Measurements from ENCODE around the gene GNG12. TPM values are rescaled to one million over a fixed set of nuclear protein-coding genes. Genes with fewer than 3 reads are reported as not detected.
"Not testable (repeated sequence)": the region's sequence is repeated elsewhere in the genome, so short reads cannot be mapped to it uniquely, and the experiment has no call there.

GNG12 gene
- total RNA-seq, 1 experiment from 2014 or later = 224 TPM

DNA sequence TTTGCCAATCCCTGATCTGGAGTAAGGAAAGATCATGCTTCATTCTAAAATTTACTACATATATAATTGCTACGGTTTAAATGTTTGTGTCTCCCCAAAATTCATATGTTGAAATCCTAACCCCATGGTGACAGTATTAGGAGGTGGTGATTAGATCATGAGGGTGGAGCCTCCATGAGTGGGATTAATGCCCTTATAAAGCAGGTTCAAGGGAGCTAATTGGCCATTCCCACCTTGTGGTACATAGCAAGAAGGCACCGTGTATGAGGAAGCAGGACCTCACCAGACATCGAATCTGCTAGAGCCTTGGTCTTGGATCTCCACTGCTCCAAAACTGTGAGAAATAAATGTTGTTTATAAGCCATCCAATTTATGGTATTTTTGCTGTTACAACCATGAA, 92.7 kb downstream of the GNG12 start:
- no peak overlapping the region for H3K4me3 ChIP-seq
- DNase-seq = no peak

DNA sequence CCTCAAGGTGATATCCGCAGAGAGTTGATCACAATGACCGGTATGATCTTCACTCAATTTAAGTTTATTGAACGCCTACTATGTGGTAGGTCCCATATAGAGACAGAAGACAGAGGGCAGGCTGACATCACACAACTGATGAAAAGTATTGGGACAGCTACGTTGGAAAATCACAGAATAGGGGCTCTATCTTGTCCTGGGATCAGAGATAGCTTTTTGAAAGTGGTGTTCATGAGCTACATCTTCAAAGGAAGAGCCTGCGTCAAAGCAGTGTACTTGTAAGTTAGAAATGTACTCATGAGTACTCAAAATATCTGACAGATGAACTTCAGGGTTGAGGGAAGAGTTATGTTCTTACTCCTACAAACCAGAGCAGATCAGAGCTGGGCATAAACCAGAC, 93.9 kb downstream of the GNG12 start:
- no peak for DNase-seq
- H3K36me3 ChIP-seq = peaks cover 18% of the 10 kb centered on the region
- no peaks in the 10 kb centered on the region for H3K27me3 ChIP-seq
- H3K9me3 ChIP-seq = no peaks in the 10 kb centered on the region
- no peak overlapping the region for H3K4me3 ChIP-seq

More for the DNA sequence above, 92.7 kb downstream of the GNG12 start:
- Histone ChIP-seq H3K36me3 (peaks cover 14% of the 10 kb centered on the region), H3K27me3 (no peaks in the 10 kb centered on the region), H3K9me3 (no peaks in the 10 kb centered on the region)

DNA sequence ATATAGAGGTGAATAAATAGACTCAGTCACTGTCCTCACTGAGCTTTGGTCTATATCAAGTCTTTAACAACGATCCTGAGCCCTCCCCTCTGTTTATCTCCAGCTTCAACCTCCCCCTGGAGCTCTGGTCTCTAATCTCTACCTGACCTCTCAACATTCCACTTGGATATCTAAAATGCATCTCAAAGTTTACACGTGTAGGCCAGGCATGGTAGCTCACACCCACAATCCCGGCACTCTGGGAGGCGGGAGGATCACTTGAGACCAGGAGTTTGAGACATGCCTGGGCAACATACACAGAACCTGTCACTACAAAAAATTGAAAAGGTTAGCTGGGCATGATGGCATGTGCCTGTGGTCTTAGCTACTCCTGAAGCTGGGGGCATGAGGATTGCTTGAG, 94.9 kb downstream of the GNG12 start:
- H3K27me3 ChIP-seq = no peaks in the 10 kb centered on the region
- DNase-seq = no peak
- peaks cover 21% of the 10 kb centered on the region for H3K36me3 ChIP-seq
- no peaks in the 10 kb centered on the region for H3K9me3 ChIP-seq
- H3K4me3 ChIP-seq = no peak overlapping the region

DNA sequence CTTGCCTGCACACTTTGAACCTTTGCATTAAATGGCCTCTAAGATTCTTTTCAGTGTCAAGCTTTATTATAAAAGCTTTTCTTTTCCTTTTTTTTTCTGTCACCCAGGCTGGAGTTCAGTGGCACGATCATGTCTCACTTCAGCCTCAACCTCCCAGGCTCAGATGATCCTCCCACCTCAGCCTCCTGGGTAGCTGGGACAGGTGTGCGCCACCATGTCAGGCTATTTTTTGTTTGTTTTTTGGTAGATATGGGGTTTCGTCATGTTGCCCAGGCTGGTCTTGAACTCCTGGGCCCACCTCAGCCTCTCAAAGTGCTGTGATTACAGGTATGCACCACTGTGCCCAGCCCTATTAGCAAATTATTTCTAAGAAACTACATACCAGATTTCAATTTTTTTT, 95.4 kb downstream of the GNG12 start:
- no peak for DNase-seq
- no peak overlapping the region for H3K4me3 ChIP-seq
- peaks cover 17% of the 10 kb centered on the region for H3K36me3 ChIP-seq

DNA sequence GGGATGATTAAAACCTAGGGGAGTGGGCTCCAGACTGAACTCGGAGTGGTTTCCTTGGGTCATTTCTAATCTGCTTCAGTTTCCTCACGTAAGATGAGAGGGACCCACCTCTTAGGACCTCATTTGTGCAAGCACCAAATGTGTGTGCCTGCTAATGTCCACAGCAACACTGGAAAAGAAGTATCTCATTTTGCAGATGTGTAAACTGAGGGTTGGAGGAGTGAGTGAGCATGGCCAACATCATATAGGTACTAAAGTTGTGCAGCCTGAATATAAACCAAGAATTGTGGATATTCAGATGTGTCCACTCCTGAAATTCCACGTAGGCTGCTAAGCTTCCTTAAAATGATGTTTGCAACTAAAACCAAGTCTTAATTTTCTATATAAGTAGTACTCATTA, 96.5 kb downstream of the GNG12 start:
- Histone ChIP-seq H3K27me3 (no peaks in the 10 kb centered on the region), H3K36me3 (peaks cover 17% of the 10 kb centered on the region), H3K4me3 (no peak overlapping the region), H3K9me3 (no peaks in the 10 kb centered on the region)
- DNase-seq = no peak

More for the DNA sequence above, 95.4 kb downstream of the GNG12 start:
- Histone ChIP-seq H3K9me3 (no peaks in the 10 kb centered on the region), H3K27me3 (no peaks in the 10 kb centered on the region)

DNA sequence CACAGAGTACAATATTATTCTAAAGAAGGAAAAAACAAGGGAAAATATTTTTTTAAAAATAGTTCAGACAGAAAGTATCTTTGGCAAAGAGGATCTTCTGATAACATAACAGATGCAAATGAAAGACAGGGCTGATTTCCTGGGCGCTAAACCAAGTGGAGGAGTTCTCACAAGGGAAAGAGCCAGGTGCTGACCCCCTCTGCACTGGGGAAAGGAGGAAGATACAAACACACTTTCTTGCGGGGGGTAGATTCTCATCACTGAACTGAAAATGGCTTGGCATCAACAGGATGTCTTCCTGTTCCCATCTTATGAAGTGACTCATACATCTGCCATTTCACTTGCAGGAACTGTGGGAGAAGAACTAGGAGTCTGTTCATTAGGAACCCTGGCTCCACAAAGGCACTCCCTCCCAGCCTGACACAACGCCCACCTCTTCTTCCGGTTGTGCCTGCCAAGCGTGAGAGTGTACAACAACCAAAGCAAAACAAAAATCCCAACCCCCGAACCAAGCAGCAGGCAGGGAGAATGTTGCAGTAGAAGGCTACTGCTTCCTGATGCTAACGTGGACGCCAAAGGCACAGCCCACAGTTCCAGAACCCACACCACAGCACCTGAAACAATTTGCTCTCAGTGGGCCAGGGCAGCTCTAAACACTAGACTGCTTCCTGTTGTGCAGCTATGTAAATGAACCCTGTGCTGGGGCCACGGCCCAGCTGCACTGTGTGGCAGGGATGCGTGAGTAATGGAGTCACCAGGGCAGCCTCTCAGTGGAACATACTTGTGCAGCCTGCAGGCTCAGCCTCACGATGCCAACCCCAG, 97.2 kb downstream of the GNG12 start:
- peak; percentile 91 for DNase-seq
- Histone ChIP-seq H3K4me3 (no peak overlapping the region), H3K36me3 (peaks cover 15% of the 10 kb centered on the region), H3K27me3 (no peaks in the 10 kb centered on the region), H3K9me3 (no peaks in the 10 kb centered on the region)

DNA sequence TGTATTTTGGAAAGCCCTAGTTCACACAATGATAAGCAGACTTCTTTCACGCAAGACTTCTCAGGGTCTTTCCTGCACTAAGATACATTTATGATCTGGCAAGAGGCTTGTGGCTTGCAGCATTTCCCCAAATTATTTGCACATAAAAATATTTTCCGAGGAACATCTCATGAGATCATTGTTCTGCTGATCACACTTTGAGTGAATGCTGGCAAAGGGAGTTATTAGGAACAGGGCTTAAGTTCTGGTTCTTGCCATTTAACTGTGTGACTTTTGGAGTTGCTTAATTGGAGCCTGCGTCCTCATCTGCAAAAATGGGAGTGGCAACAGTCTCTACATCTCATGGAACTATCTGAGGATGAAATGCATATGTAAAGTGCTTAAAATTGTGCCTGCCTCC, 98.1 kb downstream of the GNG12 start:
- H3K9me3 ChIP-seq = no peaks in the 10 kb centered on the region
- DNase-seq = no peak
- H3K27me3 ChIP-seq = no peaks in the 10 kb centered on the region
- H3K36me3 ChIP-seq = peaks cover 15% of the 10 kb centered on the region
- no peak overlapping the region for H3K4me3 ChIP-seq

DNA sequence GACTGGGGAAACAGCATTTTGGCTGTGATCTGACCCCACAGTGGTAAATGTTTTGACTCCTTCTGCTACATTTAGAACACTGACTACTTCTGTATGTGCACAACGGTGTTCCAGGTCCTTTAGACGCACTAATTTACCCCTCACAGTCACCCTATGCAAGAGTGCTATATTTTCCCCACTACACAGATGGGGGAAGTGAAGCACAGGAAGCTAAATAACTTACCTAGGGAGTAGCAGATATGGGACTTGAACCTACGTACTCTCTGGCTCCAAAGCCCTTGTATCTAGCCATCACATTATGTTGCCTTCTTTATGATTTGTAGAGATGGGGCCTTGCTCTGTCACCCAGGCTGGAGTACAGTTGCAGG, 99.0 kb downstream of the GNG12 start:
- Histone ChIP-seq H3K36me3 (peaks cover 13% of the 10 kb centered on the region), H3K4me3 (no peak overlapping the region), H3K9me3 (no peaks in the 10 kb centered on the region), H3K27me3 (no peaks in the 10 kb centered on the region)
- no peak for DNase-seq

DNA sequence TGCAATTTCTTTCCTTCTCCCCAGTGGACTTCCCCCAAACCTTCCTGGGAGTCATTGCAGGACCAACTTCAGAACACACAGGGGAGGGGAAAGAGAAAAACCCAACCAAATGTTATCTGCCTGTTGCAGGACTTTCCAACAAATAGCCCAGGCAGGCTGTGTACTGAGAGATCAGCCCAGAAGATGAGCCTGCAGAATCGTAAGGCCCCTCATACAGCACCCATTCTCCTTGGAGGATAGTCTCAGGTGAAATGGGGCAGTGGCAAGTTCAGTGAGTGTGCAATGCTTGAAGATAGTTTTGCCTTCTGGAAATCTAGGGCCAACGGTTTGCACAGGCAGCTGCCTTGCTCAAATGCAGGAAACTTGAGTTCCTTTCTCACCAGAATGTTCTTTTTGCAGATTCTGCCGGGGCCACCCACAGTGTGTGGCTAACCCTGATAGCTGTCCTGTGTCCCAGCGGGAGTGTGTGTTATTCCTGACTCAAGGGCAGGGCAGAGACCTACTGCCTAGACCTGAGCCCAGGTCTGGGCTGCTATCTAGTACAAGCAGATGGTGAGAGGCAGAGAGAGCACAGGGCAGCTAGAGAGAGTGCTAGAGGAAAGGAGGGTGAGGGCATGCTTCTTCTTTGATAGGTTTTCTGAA, 99.5 kb downstream of the GNG12 start:
- H3K4me3 ChIP-seq = no peak overlapping the region
- no peaks in the 10 kb centered on the region for H3K9me3 ChIP-seq
- peaks cover 8% of the 10 kb centered on the region for H3K36me3 ChIP-seq
- H3K27me3 ChIP-seq = no peaks in the 10 kb centered on the region
- no peak for DNase-seq

DNA sequence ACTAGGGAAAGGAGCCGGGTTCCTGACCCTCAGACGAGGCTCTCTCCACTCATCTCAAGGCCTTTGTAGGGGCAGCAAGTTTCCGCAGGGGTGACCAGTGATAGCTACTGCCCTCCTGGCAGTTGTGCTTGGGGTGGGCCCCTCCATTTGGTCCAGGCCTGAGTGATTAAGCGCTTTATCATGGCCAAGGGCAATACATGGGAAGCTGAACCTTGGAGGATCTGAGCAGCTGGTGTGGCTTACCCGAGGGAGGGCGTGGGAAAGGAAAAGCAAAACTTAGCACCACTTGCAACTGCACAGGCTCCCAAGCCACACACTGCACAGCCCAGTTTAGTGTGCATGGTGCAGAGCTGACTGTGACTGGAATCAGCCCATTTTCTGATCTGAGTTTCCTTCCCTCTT, 100.5 kb downstream of the GNG12 start:
- no peaks in the 10 kb centered on the region for H3K9me3 ChIP-seq
- H3K36me3 ChIP-seq = peaks cover 14% of the 10 kb centered on the region
- H3K27me3 ChIP-seq = no peaks in the 10 kb centered on the region
- H3K4me3 ChIP-seq = no peak overlapping the region
- DNase-seq = no peak

DNA sequence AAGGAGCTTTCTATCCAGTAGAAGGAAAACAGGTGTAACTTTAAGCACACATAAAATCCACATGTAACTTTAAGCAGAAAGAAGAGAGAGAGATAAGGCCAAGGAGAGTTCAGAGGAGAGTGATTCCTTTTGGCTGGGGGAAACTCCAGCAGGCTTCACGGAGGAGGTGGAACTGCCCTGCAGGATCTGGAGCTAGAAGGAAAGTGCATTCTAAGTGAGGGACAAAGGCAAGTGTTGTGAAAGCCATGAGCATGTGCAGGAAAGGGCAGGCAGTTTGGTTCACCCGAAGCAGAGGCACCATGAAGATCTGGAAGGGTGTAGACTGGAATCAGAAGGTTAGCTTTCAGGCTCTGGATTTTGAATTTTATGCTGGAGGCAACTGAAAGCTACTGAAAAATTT, 101.9 kb downstream of the GNG12 start:
- peaks cover 28% of the 10 kb centered on the region for H3K36me3 ChIP-seq
- H3K27me3 ChIP-seq = no peaks in the 10 kb centered on the region
- no peak for DNase-seq
- no peaks in the 10 kb centered on the region for H3K9me3 ChIP-seq
- no peak overlapping the region for H3K4me3 ChIP-seq

DNA sequence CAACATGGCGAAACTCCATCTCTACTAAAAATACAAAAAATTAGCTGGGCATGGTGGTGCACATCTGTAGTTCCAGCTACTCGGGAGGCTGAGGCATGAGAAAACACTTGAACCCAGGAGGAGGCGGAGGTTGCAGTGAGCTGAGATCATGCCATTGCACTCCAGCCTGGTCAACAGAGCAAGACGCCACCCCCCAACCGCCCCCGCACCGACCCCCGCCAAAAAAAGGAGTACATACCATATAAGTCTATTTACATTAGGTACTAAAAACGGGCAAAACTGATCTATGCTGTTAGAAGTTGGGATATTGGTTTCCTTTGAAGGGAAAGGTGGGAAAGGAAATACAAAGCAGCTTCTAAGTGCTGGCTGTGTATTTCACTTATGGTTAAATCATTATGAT, 103.0 kb downstream of the GNG12 start:
- H3K27me3 ChIP-seq, H3K9me3 ChIP-seq, H3K4me3 ChIP-seq, DNase-seq: not testable (repeated sequence)
- peaks cover 36% of the 10 kb centered on the region for H3K36me3 ChIP-seq

DNA sequence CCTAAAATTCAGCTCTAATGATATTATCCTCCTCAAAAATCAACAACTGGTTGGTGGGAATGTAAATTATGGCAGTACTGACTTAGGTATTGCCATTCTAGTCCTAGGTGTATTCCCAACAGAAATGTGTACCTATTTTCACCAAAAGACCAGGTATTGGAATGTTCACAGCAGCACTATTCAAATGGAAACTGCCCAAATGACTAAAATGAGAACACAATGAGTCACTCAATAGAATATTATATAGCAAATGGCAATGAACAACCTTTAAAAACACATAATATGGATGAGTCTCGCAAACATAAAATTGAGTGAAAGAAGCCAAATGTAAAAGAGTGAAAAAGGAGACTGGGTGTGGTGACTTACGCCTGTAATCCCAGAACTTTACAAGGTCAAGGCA, 103.4 kb downstream of the GNG12 start:
- no peak for DNase-seq
- H3K36me3 ChIP-seq = peaks cover 38% of the 10 kb centered on the region
- no peaks in the 10 kb centered on the region for H3K27me3 ChIP-seq
- H3K9me3 ChIP-seq = no peaks in the 10 kb centered on the region
- H3K4me3 ChIP-seq = no peak overlapping the region

DNA sequence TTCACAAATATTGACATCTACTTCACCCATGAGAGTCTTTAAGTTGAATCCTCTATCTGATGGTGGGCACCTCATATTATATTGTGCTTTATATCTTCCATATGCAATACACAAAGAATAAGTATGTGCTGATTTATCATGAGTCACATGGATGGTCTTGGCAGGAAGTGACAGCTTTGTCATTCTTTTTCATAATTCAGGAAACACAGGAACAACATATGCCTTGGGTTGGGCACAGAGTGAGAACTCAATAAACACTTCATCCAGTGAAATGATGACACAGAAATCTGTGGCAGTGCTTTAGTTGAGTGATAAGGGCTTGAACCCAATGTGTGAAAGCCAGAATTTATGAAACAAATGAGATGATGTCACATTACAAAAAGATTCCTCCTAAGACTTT, 107.0 kb downstream of the GNG12 start:
- Histone ChIP-seq H3K4me3 (no peak overlapping the region), H3K27me3 (no peaks in the 10 kb centered on the region), H3K36me3 (peaks cover 30% of the 10 kb centered on the region), H3K9me3 (no peaks in the 10 kb centered on the region)
- peak; percentile 29 for DNase-seq

DNA sequence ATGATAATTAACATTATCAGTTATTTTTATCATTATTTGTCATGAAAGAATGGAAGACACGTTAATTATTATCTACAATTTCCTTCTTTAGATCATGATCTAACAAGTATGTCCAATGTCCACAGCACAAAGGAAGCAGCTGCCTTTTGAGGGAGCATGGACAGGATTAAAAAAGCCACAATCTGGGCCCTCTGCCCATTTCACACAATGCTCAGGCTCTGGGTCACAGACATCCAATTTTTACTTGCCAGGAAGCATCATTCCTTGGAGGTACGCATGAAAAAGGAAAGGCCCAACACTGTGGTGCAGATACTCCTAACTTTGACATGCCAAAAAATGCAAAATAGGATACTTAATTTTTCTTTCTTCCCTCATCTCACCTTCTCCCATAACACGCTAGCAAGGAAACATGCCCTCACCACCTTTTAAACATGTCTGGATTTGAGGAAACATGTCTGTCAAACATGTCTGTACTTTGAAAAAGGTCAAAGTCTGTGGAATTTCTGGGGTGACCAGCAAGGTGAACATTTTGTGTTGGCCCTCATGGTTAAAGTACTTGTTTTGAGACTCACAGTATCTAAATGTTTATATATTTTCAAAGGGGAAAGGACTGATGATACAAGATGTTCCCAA, 108.2 kb downstream of the GNG12 start:
- peak; percentile 75 for DNase-seq
- Histone ChIP-seq H3K4me3 (no peak overlapping the region), H3K9me3 (no peaks in the 10 kb centered on the region), H3K27me3 (no peaks in the 10 kb centered on the region), H3K36me3 (peaks cover 30% of the 10 kb centered on the region)

DNA sequence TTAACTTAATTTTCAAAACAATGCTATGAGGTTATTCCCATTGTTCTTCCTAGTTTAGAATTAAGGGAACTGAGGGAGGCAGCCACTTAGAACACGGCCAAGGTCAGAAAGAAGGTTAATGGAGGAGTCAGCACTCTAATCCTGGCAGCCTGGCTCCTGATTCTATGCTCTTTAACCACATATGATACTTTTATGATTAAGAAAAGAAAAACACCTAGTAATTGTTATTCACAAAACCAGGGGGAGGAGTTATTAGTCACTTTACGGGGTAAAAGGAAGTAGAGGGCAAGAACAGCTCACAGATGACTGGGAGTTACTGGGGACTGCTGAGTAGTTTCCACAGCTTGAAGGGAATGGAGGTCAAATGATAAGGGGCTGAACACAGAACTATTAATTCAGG, 109.6 kb downstream of the GNG12 start:
- peaks cover 28% of the 10 kb centered on the region for H3K36me3 ChIP-seq
- H3K4me3 ChIP-seq = no peak overlapping the region
- no peaks in the 10 kb centered on the region for H3K9me3 ChIP-seq
- peak; percentile 47 for DNase-seq
- no peaks in the 10 kb centered on the region for H3K27me3 ChIP-seq

DNA sequence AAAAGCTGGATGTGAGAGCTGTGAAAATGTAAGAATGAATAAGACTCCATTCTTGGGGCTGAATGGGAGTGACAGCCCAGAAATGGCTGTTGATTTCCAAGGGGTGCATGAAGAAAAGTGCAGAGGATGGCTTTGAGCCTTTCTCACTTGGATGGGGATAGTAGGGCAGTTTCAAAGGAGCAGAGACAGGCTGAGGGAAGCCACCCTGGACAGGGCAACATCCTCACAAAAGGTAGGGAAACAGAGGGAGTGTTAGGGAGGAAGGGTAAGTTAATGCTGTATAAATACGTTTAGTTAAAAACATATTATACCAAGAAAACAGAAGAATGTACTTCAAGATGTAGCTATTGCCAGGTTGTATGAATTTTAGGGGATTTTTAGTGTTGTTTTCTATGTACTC, 110.1 kb downstream of the GNG12 start:
- H3K36me3 ChIP-seq = peaks cover 25% of the 10 kb centered on the region
- DNase-seq = no peak
- H3K27me3 ChIP-seq = no peaks in the 10 kb centered on the region
- no peaks in the 10 kb centered on the region for H3K9me3 ChIP-seq
- H3K4me3 ChIP-seq = no peak overlapping the region
